Activated CD8-positive, alpha-beta memory T cell treated with anti-CD3 and anti-CD28 coated beads for 1 hour (primary cell): ENCODE measurements around the gene RAB29.
A peak's percentile ranks its signal among the peaks of the same experiment; 100 is the strongest.
"Not testable (repeated sequence)": the region's sequence is repeated elsewhere in the genome, so short reads cannot be mapped to it uniquely, and the experiment has no call there.

Experiments
- DNase-seq, 2 donors: peaks; one replicate each; pipeline ENCODE4 v3.0.0-alpha.2; 2020; ENCODE audit warnings: low read depth in 1 of 2; ENCODE audit errors: extremely low read depth in 1 of 2

The RAB29 gene, protein sequence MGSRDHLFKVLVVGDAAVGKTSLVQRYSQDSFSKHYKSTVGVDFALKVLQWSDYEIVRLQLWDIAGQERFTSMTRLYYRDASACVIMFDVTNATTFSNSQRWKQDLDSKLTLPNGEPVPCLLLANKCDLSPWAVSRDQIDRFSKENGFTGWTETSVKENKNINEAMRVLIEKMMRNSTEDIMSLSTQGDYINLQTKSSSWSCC

DNA sequence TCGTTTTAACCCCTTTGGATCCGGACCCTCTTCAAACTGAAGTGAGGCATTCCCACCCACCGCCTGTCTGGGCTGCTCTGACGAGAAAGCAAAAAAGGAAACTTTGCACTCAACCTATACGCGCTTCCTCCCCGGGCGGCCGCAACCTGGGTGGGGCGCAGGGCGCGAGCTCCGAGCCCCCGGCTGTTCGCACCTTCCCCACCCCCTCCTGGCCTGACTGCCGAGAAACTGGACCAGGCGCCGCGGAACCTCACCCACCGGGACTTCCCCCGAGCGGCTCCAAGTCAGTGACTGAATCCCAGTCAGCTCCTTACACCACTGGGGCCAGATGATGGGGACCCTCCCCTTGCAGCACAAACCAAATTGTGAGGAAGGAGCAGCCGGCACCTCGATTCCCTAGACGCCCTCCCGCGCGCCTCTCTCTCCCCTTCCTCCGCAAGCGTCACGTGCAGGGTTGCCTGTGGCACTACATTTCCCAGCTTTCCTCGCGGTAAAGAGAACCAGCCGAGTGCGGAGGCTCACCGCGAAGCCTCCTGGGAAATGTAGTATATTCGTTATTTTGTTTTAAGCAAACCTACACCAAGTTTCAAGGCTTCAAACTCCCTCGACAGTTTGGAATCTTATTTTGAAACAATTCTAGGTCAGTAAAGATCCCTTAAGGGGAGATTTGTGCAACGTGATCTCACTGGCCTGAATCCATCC lies at the start of gene RAB29:
TSS of gene RAB29 (minus strand) at position 468 of the 702 bp plus-strand sequence. CDS start 526 bp downstream, outside the sequence.
- peak; percentile 48 to 74 for DNase-seq

GRCh38 chr1:205824180-205824579 lies 48.9 kb upstream of the RAB29 start:
- no peak for DNase-seq

DNA sequence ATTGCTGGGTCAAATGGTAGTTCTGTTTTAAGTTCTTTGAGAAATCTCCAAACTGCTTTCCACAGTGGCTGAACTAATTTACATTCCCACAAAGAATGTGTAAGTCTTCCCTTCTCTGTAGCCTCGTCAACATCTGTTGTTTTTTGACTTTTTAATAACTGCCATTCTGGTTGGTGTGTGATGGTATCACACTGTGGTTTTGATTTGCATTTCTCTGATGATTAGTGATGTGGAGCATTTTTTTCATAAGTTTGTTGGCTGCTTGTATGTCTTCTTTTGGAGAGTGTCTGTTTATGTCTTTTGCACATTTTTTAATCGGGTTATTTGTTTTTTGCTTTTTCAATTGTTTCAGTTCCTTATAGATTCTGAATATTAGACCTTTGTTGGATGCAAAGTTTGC lies 48.0 kb upstream of the RAB29 start:
- DNase-seq, result not testable (repeated sequence)

DNA sequence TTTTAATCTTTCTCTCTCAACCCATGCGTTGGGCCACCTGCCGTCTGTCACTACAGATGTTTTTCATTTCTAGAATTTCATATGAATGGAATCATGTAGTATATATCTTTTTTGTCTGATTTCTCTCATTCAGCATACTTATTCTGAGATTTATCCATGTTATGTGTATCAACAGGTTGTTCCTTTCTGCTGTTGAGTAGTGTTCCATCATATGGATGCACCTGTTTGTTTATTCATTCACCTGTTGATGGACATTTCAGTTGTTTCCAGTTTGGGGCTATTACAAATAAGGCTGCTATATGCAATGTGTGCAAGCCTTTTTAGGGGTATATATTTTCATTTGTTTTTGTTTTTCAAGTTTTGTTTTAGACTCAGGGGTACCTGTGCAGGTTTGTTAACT lies 47.1 kb upstream of the RAB29 start:
- no peak for DNase-seq

GRCh38 chr1:205817988-205818387 lies 42.7 kb upstream of the RAB29 start:
- no peak for DNase-seq

- no peak for DNase-seq
Measured at GRCh38 chr1:205817364-205817763, 42.1 kb upstream of the RAB29 start.

GRCh38 chr1:205813755-205814058 lies 38.4 kb upstream of the RAB29 start:
- no peak for DNase-seq

GRCh38 chr1:205812878-205813754 lies 37.8 kb upstream of the RAB29 start, which contains the start of gene SLC41A1:
Gene SLC41A1, minus strand, starts transcription at chr1:205813198. Its CDS starts 2,757 bp downstream, at chr1:205810441.
- DNase-seq, result peak; percentile 85

- no peak for DNase-seq
Measured at GRCh38 chr1:205812271-205812877, 37.1 kb upstream of the RAB29 start.

DNA sequence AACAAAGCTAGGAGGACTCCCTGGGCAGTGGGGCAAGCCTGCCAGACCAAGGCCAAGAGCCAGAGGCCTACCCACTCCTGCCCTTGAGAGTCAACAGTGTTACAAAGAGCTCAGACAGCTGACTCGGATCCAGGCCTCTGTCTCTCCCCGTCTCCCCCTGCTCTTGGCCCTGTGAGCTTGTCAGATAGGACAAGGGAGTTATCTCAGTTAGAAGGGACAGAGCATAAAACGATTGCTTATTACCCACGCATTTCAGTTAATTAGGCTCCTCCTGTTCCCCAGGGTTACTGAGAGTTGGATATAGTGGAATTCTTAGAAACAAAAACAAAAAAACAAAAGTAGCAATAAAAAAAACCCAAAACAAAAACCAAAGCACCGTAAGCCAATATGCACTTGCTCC lies 36.4 kb upstream of the RAB29 start:
- no peak for DNase-seq

DNA sequence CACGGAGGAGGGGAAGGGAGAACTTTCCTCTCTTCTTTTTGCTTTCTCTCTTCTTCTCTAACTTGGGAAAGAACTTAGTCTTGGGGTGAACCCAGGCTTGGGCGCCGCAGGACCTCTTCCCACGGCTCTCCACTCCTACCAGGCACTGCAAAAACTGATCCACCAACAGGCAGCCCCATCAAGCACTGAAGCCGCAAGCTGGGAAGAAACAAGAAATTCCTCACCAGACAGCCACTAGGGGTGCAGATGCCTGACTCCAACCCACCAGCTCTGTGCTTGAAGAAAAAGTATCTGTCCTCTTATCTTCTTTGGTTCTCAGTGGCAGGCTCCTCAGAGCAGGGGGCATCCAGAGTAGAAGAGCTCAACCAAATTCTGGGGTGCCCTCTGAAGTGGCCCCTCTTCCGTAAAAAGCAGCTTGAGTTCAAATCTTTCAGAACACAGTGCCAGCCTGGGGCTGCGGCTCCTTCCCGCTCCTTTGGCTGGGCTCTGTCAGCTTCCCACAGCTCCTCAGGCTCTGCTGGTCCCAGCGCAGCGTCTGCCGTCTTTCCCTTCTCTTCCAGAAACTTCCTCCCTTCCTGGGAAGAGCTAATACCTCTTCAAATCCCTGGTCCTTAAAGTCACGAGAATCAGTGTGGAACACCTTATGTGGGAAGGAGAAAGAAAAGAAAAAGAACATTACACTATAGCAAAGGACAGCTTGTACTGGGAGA lies 35.3 kb upstream of the RAB29 start:
- DNase-seq, result no peak

- DNase-seq, result no peak
Measured at GRCh38 chr1:205809942-205810345, 34.7 kb upstream of the RAB29 start.

DNA sequence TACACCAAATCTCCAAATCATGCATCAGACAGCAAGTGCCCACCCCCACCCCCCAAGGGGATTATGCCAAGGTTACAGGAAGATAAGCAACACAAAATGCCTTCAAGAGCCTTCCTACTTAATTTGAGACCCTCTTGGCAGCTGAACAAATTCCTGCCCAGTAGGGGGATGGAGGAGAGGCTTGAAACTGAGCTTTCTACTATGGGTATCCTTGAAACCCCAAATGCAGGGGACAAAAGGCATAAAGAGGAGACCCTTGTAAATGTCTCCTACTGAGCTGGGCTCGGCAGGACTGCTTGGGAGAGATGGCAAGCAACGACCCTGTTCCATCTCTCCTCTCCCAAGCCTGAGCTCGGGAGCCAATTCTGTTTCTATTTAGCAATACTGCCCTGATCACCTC lies 34.2 kb upstream of the RAB29 start:
- DNase-seq, result no peak

- DNase-seq, result no peak
Measured at GRCh38 chr1:205805082-205805711, 29.9 kb upstream of the RAB29 start.

DNA sequence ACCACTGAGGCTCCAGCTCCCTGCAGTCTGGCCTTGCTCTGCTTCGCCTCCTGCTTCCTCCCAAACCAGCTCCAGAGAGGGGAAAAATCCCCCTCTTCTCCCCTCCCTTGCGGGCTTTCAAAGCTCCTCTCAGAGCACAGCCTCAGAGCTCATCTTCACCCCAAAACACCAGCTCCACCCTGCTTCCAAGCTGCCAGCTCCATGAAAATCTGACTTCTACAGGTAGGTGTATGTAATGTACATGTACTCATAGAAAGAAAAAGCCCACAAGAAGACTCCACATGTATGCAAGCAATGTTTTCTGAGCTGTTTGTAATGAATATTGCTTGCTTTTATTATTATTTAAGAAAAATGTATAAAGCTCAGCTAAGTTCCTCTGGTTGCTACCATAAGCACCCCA lies 29.3 kb upstream of the RAB29 start:
- DNase-seq, result no peak

DNA sequence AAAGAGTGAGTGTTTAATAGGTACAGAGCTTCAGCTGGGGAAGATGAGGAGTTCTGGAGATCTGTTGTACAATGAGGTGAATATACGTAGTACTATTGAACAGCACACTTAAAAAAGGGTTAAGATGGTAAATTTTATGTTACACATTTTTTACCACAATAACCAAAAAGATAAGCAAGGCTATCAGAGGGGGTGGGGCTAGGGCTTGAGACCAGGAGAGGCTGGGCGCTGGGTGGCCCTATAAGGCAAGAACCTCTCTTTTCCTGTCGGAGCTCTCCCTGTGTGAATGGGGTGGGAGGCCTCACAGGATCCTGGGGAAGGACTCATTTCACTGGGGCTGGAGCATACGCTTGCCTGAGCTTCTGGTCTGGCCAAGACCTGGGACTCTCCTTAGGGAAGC lies 28.7 kb upstream of the RAB29 start:
- DNase-seq, result no peak

DNA sequence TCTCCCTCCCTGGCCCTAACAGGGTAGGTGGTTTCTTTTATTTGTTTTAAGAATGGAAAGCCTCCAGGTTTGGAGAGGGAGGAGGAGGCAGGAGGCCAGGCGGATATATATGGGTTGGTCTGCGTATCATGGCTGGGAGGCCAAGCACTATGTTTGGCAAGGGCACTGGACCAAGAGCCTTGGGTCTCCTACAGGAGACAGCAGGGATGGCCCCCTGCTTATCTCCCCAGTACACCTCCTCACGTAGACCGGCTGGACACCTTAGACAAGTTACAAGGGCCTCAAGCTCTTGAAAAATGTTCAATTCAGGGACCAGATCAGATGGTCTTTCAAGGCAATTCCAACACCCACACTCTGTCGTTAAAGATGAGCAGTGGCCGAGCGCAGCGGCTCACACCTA lies 26.8 kb upstream of the RAB29 start:
- DNase-seq, result no peak

DNA sequence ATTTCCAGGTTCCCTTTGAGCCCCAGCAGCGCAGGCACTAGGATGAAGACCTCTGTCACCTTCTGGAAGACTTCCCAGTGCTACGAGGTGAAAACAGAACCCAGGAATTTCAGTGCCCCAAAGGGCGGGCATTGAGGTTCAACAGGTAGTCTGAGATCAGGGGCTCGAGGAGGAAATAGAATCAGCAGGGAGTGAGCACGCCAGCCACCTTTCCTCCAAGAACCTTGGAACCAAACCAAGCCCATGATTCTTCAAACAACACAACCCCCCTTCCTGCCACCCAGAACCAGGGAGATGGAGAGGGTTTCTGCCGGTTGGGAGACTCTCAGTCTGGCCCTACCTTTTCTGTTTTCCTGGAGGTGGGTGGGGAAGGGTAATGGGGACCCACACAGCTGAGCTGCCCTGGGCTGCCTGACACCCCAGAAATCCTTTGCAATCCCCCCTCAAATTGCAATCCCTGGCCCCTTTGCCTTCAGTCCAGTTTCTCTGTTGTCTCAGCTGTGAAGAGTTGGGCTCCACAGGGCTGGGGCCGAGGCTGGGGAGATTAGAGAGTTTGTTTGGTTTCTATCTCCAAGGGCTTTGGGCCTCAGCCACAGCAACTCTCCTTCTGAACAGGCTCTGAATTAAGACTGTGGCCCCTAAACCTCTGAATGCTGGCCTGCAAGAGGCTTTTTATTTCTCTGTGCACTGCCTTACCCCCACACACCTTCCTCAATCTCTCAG lies 25.9 kb upstream of the RAB29 start:
- DNase-seq, result no peak

DNA sequence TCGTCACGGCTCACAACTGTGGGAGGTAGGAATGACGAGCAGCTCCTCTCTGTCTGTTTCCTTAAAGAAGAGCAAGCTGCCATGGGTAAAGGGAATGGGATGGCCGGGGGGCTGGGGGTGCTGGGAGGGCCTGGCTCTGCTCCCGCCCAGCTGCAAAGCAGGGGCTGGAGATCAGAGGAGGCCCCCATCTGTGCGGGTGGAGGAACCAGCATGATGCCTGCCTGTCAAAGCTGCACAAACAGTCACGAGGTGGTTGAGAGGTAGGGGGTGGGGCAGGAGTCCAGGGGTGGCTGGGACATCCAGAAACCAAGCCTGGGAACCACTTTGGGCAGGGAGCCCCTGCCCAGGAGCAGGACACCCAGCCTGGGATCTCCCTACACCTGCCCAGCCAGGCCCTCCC lies 25.1 kb upstream of the RAB29 start:
- DNase-seq, result no peak

GRCh38 chr1:205798577-205798976 lies 23.3 kb upstream of the RAB29 start:
- DNase-seq, result no peak
